PC-9 (cell line): ENCODE results near the gene OSM. TPM values are rescaled to one million over a fixed set of nuclear protein-coding genes. Genes with fewer than 3 reads are reported as not detected.

ENCODE experiments used
- BruUV-seq: library from RNA; stranded (reverse); fragments of 400-500 nt; replicated peaks from 2 replicates; lab custom pipeline; 2021; lab: Mats Ljungman, UMichigan
- CTCF ChIA-PET: fragments of 300-600 bp; sonication (Branson Sonifier 250); formaldehyde crosslinking; loops from one replicate; lab custom pipeline; 2022; ENCODE audit warnings: antibody characterized with exemption; lab: Charles Lee
- POLR2A ChIA-PET: fragments of 300-600 bp; sonication (Branson Sonifier 250); formaldehyde crosslinking; loops from one replicate; lab custom pipeline; 2022; ENCODE audit warnings: antibody characterized with exemption; ENCODE audit not compliant: unreplicated experiment; lab: Charles Lee
- DNase-seq, 2 experiments: peaks; one replicate each; pipeline versions ENCODE4 v3.0.0 to v3.0.0-alpha.2; 2015 to 2022; ENCODE audit warnings: mixed read lengths in 1 of 2
- H2AFZ ChIP-seq: fragments of 200-600 bp; sonication (generic); 2 replicates; pipeline ENCODE4 v1.8.1; 2017; ENCODE audit warnings: antibody characterized with exemption
- H3F3A ChIP-seq: fragments of 200-600 bp; sonication (generic); 2 replicates; pipeline ENCODE4 v1.8.1; 2017; ENCODE audit warnings: antibody characterized with exemption, mild to moderate bottlenecking, low read depth; ENCODE audit not compliant: insufficient read depth
- H3K27ac ChIP-seq: fragments of 200-600 bp; sonication (generic); 2 replicates; pipeline ENCODE4 v1.6.1; 2016; ENCODE audit warnings: mixed run types
- H3K27me3 ChIP-seq: fragments of 200-600 bp; sonication (generic); 2 replicates; pipeline ENCODE4 v1.6.1; 2016; ENCODE audit warnings: low read depth, mixed run types; ENCODE audit not compliant: insufficient read depth
- H3K36me3 ChIP-seq: fragments of 200-600 bp; sonication (generic); 2 replicates; pipeline ENCODE4 v1.6.1; 2016; ENCODE audit warnings: low read depth, mixed run types
- H3K4me1 ChIP-seq: fragments of 200-600 bp; sonication (generic); replicated peaks from 2 replicates; pipeline ENCODE4 v1.6.1; 2016; ENCODE audit warnings: mixed run types; ENCODE audit not compliant: insufficient read depth
- H3K4me2 ChIP-seq: fragments of 200-600 bp; sonication (generic); 2 replicates; pipeline ENCODE4 v1.6.1; 2017; ENCODE audit warnings: mixed run types
- H3K4me3 ChIP-seq: fragments of 200-600 bp; sonication (generic); 2 replicates; pipeline ENCODE4 v1.6.1; 2016; ENCODE audit warnings: mixed run types
- H3K79me2 ChIP-seq: fragments of 200-600 bp; sonication (generic); 2 replicates; pipeline ENCODE4 v1.6.1; 2017; ENCODE audit warnings: low read depth, mixed run types
- H3K9me2 ChIP-seq: fragments of 200-600 bp; sonication (generic); 2 replicates; pipeline ENCODE4 v1.8.1; 2017; ENCODE audit warnings: mild to moderate bottlenecking; ENCODE audit not compliant: insufficient read depth
- H3K9me3 ChIP-seq: fragments of 200-600 bp; sonication (generic); 2 replicates; pipeline ENCODE4 v1.8.1; 2016; ENCODE audit warnings: low read depth; ENCODE audit not compliant: insufficient read depth
- H4K20me1 ChIP-seq: fragments of 200-600 bp; sonication (generic); 2 replicates; pipeline ENCODE4 v1.8.1; 2017; ENCODE audit not compliant: insufficient read depth
- EZH2 ChIP-seq: fragments of 200-600 bp; sonication (generic); IDR thresholded peaks from 2 replicates; pipeline ENCODE4 v1.8.0; 2017; ENCODE audit warnings: antibody characterized with exemption, low read depth
- intact Hi-C: fragments of 100-400 bp; cut with micrococcal nuclease; formaldehyde crosslinking; loops from one replicate; pipeline ENCODE4 v1.10.0; 2022; ENCODE audit not compliant: unreplicated experiment
- total RNA-seq: library from RNA; stranded (reverse); gene quantifications from 2 replicates; pipeline ENCODE4 v1.2.3, GENCODE V29; 2021
- TF ChIP-seq, protein P1 (sequence below): fragments of 200-600 bp; sonication (generic); conservative IDR thresholded peaks from 2 replicates; pipeline ENCODE4 v1.6.1; 2017; ENCODE audit warnings: mixed run types, antibody characterized with exemption, mild to moderate bottlenecking, moderate library complexity

Gene OSM
- total RNA-seq, 1 experiment from 2014 or later, result not detected

DNA sequence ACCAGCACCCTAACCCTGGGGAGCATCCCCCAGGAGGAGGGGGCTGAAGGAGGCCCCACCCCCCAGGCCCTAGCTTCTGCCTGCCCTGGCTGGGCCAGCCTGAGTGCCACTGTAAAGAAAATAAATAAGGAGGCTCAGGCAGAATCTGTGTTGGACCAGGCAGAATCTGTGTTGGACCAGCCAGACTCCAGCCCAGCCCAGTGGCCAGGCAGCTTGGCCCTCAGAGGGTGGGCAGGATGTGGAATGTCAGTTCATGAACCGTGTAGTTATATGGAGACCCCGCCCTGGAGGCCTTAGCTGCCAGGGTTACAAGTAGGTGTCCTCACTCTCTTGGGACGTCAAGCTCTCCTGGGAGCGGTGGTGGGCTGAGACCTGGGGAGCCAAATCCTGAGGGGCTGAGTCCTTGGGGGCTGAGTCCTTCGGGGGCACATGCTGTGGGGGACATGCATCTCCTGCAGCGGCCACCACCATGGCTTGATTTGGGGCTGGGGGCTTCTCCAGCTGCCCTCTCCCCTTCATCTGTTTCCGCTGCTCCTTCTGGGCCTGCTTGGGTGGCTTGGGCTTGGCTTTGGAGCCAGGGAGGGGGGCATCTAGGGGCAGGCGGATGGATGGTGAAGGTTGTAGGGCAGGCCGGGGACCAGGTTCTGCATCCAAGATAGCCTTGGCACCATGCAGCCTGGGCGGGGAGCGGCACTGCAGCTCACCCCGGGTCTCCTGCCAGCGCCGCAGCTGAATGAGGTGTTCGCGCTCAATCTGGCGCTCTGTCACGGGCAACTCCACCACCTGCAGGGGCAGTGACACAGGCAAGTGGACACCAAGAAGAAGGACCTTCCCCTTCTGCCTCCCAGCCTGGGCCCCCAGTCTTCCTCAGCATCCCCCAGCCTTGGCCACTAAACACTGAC is 25.7 kb upstream of the OSM start:
- ChIA-PET POLR2A (no interaction called here), CTCF (no interaction called here)
- H3K9me3 ChIP-seq, result no peaks in the 10 kb centered on the region
- BruUV-seq, result no TSS peak
- TF ChIP-seq, protein P1, sequence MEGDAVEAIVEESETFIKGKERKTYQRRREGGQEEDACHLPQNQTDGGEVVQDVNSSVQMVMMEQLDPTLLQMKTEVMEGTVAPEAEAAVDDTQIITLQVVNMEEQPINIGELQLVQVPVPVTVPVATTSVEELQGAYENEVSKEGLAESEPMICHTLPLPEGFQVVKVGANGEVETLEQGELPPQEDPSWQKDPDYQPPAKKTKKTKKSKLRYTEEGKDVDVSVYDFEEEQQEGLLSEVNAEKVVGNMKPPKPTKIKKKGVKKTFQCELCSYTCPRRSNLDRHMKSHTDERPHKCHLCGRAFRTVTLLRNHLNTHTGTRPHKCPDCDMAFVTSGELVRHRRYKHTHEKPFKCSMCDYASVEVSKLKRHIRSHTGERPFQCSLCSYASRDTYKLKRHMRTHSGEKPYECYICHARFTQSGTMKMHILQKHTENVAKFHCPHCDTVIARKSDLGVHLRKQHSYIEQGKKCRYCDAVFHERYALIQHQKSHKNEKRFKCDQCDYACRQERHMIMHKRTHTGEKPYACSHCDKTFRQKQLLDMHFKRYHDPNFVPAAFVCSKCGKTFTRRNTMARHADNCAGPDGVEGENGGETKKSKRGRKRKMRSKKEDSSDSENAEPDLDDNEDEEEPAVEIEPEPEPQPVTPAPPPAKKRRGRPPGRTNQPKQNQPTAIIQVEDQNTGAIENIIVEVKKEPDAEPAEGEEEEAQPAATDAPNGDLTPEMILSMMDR, result no peak
- TF ChIP-seq EZH2, result no peak
- intact Hi-C loops, result no loop called here
- 0 out of 2 replicates have a peak, but pooled peaks cover 5% of the 10 kb centered on the region for H3K79me2 ChIP-seq
- H3K9me2 ChIP-seq, result no peaks in the 10 kb centered on the region
- no peaks in the 10 kb centered on the region for H4K20me1 ChIP-seq
- no peak overlapping the region for H3K4me3 ChIP-seq
- H3K27me3 ChIP-seq, result no peaks in the 10 kb centered on the region
- H3K4me1 ChIP-seq, result peaks cover 42% of the 10 kb centered on the region
- H2AFZ ChIP-seq, result no peak overlapping the region
- H3K4me2 ChIP-seq, result no peak overlapping the region
- H3K27ac ChIP-seq, result no peak overlapping the region
- DNase-seq, result no peak
- H3F3A ChIP-seq, result peaks cover 37% of the 10 kb centered on the region
- H3K36me3 ChIP-seq, result peaks cover 8% of the 10 kb centered on the region

DNA sequence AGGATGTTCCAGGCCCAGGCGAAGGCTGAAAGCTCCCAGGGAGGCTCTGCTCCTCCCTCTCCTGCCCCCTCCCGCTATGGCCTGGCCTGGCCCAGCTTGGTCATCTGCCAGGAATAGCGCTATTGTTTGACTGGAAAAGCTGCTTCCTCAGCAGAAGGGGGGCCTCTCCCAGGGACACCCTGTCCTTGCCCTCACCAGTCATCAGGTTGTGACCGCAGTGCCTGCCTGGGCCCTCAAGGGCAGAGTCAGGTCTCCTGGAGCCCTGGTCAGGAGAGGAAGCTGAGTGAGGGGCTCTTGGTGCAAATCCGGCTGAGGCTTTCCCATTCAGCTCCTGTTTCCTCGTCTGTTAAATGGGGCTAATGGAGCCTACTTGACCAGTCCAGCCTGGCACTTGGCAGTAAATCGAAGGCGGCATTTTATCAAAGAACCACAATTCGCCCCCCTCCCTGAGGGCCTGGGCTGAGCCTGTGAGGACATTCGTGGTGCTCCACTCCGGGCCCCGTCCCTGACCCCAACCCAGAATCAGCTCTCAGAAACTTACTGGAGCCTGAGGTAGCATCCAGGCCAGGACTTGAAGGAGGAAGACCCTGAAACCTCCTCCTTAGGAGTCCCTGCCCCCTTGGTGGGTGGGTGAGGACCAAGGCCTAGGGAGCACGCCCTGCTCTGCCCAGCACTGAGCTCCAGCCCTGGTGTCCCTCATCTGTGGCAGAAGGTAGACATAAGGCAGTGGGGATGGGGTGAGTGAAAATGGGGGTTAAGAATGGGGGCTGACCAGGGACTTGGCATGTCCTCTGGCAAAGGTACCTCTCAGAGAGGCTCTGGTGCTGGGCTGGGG is 24.6 kb upstream of the OSM start:
- ChIA-PET POLR2A (interaction anchor here (0.5 to 1.0 kb wide), 3 partner anchors 22 to 400 kb away, joined by 3 to 7 read pairs (median 6); no protein-coding TSS in a partner anchor), CTCF (interaction anchor here (1.8 kb wide), 1 partner anchor 7 kb away, joined by 8 read pairs; no protein-coding TSS in a partner anchor)
- Histone ChIP-seq H3K36me3 (peaks cover 3% of the 10 kb centered on the region), H3K9me3 (no peaks in the 10 kb centered on the region), H3K79me2 (no peaks in the 10 kb centered on the region), H3K4me2 (peak overlapping the region; percentile 94), H3F3A (peaks cover 40% of the 10 kb centered on the region), H3K27ac (peak overlapping the region; percentile 44), H3K4me1 (peaks cover 32% of the 10 kb centered on the region), H4K20me1 (no peaks in the 10 kb centered on the region), H3K27me3 (no peaks in the 10 kb centered on the region), H3K9me2 (no peaks in the 10 kb centered on the region), H3K4me3 (no peak overlapping the region), H2AFZ (no peak overlapping the region)
- intact Hi-C loops, result loop anchor here (1.0 to 2.0 kb wide), 2 partner anchors 11 to 22 kb away; no protein-coding TSS in a partner anchor
- DNase-seq, result peak; percentile 76 to 88
- TF ChIP-seq, protein P1, result no peak
- no peak for TF ChIP-seq EZH2
- no TSS peak for BruUV-seq
